H1 (cell line): ENCODE measurements around the gene DYDC2.

ENCODE experiments used
- BCL11A ChIP-seq, 2 experiments: IDR thresholded peaks; one replicate each; pipeline ENCODE4 v1.6.1; 2011; ENCODE audit warnings: low read depth in 2 of 2, low read length in 2 of 2, mild to moderate bottlenecking in 2 of 2
- CREB1 ChIP-seq: IDR thresholded peaks from 2 replicates; pipeline ENCODE4 v1.6.1; 2012; ENCODE audit warnings: inconsistent platforms
- EP300 ChIP-seq, 2 experiments: IDR thresholded peaks; 1 replicate in 1 of 2; 2 replicates in 1 of 2; pipeline ENCODE4 v1.6.1; 2011 to 2012; ENCODE audit warnings: low read depth in 2 of 2, low read length in 2 of 2, mild to moderate bottlenecking in 2 of 2, borderline replicate concordance in 1 of 2, inconsistent platforms in 1 of 2, moderate library complexity in 1 of 2
- EZH2 ChIP-seq: fragments of 200-600 bp; sonication (generic); IDR thresholded peaks from 2 replicates; pipeline ENCODE4 v1.7.1; 2012; ENCODE audit warnings: low read depth, mild to moderate bottlenecking, moderate library complexity, low read length, inconsistent platforms; ENCODE audit not compliant: severe bottlenecking
- JUN ChIP-seq: IDR thresholded peaks from 2 replicates; pipeline ENCODE4 v1.6.1; 2011; ENCODE audit warnings: low read depth, mild to moderate bottlenecking, improper control_type of control experiment, low read length
- JUND ChIP-seq: IDR thresholded peaks from 2 replicates; pipeline ENCODE4 v1.6.1; 2011; ENCODE audit warnings: mild to moderate bottlenecking, improper control_type of control experiment, low read length
- POLR2A ChIP-seq, 2 experiments: IDR thresholded peaks; 1 replicate in 1 of 2; 2 replicates in 1 of 2; pipeline ENCODE4 v1.6.1; 2011; ENCODE audit warnings: low read depth in 2 of 2, low read length in 2 of 2, mild to moderate bottlenecking in 2 of 2; ENCODE audit errors: control extremely low read depth in 1 of 2
- RAD21 ChIP-seq, 2 experiments: IDR thresholded peaks in 1 of 2; conservative IDR thresholded peaks in 1 of 2; 2 replicates each; pipeline ENCODE4 v1.6.1; 2011; ENCODE audit warnings: low read depth in 2 of 2, low read length in 2 of 2, improper control_type of control experiment in 1 of 2, inconsistent platforms in 1 of 2, mild to moderate bottlenecking in 1 of 2, moderate library complexity in 1 of 2
- RFX5 ChIP-seq: IDR thresholded peaks from 2 replicates; pipeline ENCODE4 v1.6.1; 2011; ENCODE audit warnings: low read depth, low read length, improper control_type of control experiment, borderline replicate concordance
- SP2 ChIP-seq: IDR thresholded peaks from 2 replicates; pipeline ENCODE4 v1.6.1; 2012; ENCODE audit warnings: mild to moderate bottlenecking, low read length, inconsistent platforms
- SRF ChIP-seq: IDR thresholded peaks from 2 replicates; pipeline ENCODE4 v1.6.1; 2011; ENCODE audit warnings: mild to moderate bottlenecking, low read depth, low read length, moderate library complexity
- TF ChIP-seq, protein P1 (sequence below): IDR thresholded peaks from 2 replicates; pipeline ENCODE4 v1.6.1; 2011; ENCODE audit warnings: low read length, improper control_type of control experiment
- TF ChIP-seq, protein P2 (sequence below), 3 experiments: IDR thresholded peaks; 1 replicate in 2 of 3; 2 replicates in 1 of 3; pipeline versions ENCODE4 v1.5.1 to v1.6.1; 2011; ENCODE audit warnings: low read length in 3 of 3, mild to moderate bottlenecking in 3 of 3, inconsistent platforms in 2 of 3, low read depth in 1 of 3, moderate library complexity in 1 of 3; ENCODE audit not compliant: insufficient read depth in 1 of 3; ENCODE audit errors: control extremely low read depth in 1 of 3
- TF ChIP-seq, protein P3 (sequence below): IDR thresholded peaks from 2 replicates; pipeline ENCODE4 v1.6.1; 2012; ENCODE audit warnings: inconsistent platforms

DNA sequence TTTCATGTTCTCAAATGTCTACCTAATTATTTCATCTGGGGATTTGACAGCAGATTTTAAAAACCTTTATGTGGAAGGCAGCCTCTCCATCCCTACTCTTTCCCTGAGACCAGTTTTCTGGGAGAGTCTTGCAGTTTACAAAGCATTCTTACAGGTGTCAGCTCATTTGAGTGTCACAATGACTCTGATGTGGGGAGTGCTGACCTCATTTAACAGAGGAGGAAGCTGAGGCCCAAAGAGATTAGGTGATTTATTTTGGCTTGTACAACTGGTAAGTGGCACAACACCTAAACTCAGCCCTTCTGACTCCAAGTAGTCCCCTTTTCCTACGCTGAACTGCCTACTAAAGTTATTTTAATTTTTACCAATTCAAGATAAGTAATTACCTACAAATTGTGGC is 33.9 kb upstream of the DYDC2 start:
- no peak for TF ChIP-seq SRF
- no peak for TF ChIP-seq BCL11A (IDR thresholded peaks at IDR 0.05; ENCODE audit: low read depth in 2 of 2, low read length in 2 of 2)
- TF ChIP-seq JUND = no peak
- no peak for TF ChIP-seq CREB1
- TF ChIP-seq RFX5 = no peak
- TF ChIP-seq RAD21 (IDR thresholded peaks at IDR 0.05 in 1 of 2, conservative IDR thresholded peaks at IDR 0.05 in 1 of 2; ENCODE audit: low read depth in 2 of 2, low read length in 2 of 2) = no peak
- no peak for TF ChIP-seq EZH2
- TF ChIP-seq, protein P1, sequence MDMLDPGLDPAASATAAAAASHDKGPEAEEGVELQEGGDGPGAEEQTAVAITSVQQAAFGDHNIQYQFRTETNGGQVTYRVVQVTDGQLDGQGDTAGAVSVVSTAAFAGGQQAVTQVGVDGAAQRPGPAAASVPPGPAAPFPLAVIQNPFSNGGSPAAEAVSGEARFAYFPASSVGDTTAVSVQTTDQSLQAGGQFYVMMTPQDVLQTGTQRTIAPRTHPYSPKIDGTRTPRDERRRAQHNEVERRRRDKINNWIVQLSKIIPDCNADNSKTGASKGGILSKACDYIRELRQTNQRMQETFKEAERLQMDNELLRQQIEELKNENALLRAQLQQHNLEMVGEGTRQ = no peak
- TF ChIP-seq, protein P2, sequence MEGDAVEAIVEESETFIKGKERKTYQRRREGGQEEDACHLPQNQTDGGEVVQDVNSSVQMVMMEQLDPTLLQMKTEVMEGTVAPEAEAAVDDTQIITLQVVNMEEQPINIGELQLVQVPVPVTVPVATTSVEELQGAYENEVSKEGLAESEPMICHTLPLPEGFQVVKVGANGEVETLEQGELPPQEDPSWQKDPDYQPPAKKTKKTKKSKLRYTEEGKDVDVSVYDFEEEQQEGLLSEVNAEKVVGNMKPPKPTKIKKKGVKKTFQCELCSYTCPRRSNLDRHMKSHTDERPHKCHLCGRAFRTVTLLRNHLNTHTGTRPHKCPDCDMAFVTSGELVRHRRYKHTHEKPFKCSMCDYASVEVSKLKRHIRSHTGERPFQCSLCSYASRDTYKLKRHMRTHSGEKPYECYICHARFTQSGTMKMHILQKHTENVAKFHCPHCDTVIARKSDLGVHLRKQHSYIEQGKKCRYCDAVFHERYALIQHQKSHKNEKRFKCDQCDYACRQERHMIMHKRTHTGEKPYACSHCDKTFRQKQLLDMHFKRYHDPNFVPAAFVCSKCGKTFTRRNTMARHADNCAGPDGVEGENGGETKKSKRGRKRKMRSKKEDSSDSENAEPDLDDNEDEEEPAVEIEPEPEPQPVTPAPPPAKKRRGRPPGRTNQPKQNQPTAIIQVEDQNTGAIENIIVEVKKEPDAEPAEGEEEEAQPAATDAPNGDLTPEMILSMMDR (IDR thresholded peaks at IDR 0.05; ENCODE audit: control extremely low read depth in 1 of 3, insufficient read depth in 1 of 3, low read depth in 1 of 3, low read length in 3 of 3) = no peak
- TF ChIP-seq, protein P3, sequence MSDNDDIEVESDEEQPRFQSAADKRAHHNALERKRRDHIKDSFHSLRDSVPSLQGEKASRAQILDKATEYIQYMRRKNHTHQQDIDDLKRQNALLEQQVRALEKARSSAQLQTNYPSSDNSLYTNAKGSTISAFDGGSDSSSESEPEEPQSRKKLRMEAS = no peak
- TF ChIP-seq EP300 (IDR thresholded peaks at IDR 0.05; ENCODE audit: borderline replicate concordance in 1 of 2, low read depth in 2 of 2, low read length in 2 of 2) = no peak
- no peak for TF ChIP-seq JUN
- TF ChIP-seq POLR2A (IDR thresholded peaks at IDR 0.05; ENCODE audit: control extremely low read depth in 1 of 2, low read depth in 2 of 2, low read length in 2 of 2) = no peak
- no peak for TF ChIP-seq SP2
